IMR-90 (cell line): Measurements from ENCODE around the gene MOB4. TPM values are rescaled to one million over a fixed set of nuclear protein-coding genes. Genes with fewer than 3 reads are reported as not detected.

Source experiments
- ATAC-seq: fragments of 200-7000 bp; cut with Tn5 transposase; 2 replicates; pipeline ENCODE4 v1.9.1; 2020; ENCODE audit warnings: low read depth, mild to moderate bottlenecking, moderate library complexity
- BruUV-seq: library from RNA; stranded (reverse); fragments of 400-500 nt; replicated peaks from 2 replicates; lab custom pipeline; 2021; lab: Mats Ljungman, UMichigan
- CTCF ChIA-PET: fragments of 300-600 bp; formaldehyde crosslinking; extraction: SDS; loops from one replicate; lab custom pipeline; 2021; ENCODE audit warnings: antibody characterized with exemption; lab: Yijun Ruan, JAX
- POLR2A ChIA-PET: fragments of 300-600 bp; sonication (Branson Sonifier 250); formaldehyde crosslinking; loops from one replicate; lab custom pipeline; 2022; ENCODE audit warnings: antibody characterized with exemption; ENCODE audit not compliant: unreplicated experiment; lab: Charles Lee
- DNase-seq: peaks from one replicate; pipeline ENCODE4 v3.0.0; 2013
- H2AFZ ChIP-seq: replicated peaks from 2 replicates; pipeline ENCODE3; 2013; ENCODE audit warnings: low read length, mild to moderate bottlenecking; ENCODE audit not compliant: poor library complexity
- H2AK5ac ChIP-seq: 2 replicates; pipeline ENCODE4 v1.6.1; 2013; ENCODE audit warnings: low read depth, low read length, inconsistent platforms
- H2AK9ac ChIP-seq: replicated peaks from 2 replicates; pipeline ENCODE3; 2013; ENCODE audit warnings: mild to moderate bottlenecking, low read depth, low read length, moderate library complexity; ENCODE audit not compliant: poor library complexity
- H2BK120ac ChIP-seq: 2 replicates; pipeline ENCODE4 v1.6.1; 2013; ENCODE audit warnings: low read depth, low read length, inconsistent platforms
- H2BK15ac ChIP-seq: 3 replicates; pipeline ENCODE4 v1.6.1; 2013; ENCODE audit warnings: low read depth, low read length, inconsistent platforms
- H2BK20ac ChIP-seq: 2 replicates; pipeline ENCODE4 v1.6.1; 2013; ENCODE audit warnings: low read depth, mild to moderate bottlenecking, inconsistent platforms, low read length, moderate library complexity
- H2BK5ac ChIP-seq: 2 replicates; pipeline ENCODE4 v1.6.1; 2013; ENCODE audit warnings: mild to moderate bottlenecking, low read depth, low read length, inconsistent platforms; ENCODE audit not compliant: poor library complexity, severe bottlenecking
- H3K14ac ChIP-seq: replicated peaks from 2 replicates; pipeline ENCODE4 v1.6.1; 2013; ENCODE audit warnings: low read depth, low read length, inconsistent platforms
- H3K18ac ChIP-seq: 2 replicates; pipeline ENCODE4 v1.6.1; 2013; ENCODE audit warnings: low read depth, low read length, control low read depth
- H3K23ac ChIP-seq: 2 replicates; pipeline ENCODE4 v1.6.1; 2013; ENCODE audit warnings: low read depth, low read length, inconsistent platforms
- H3K27ac ChIP-seq: 2 replicates; pipeline ENCODE4 v1.5.1; 2013; ENCODE audit warnings: mild to moderate bottlenecking, control low read depth, low read length; ENCODE audit not compliant: insufficient read depth
- H3K27me3 ChIP-seq: 2 replicates; pipeline ENCODE4 v1.6.1; 2013; ENCODE audit warnings: low read length; ENCODE audit not compliant: control insufficient read depth, insufficient read depth
- H3K36me3 ChIP-seq: 2 replicates; pipeline ENCODE4 v1.6.1; 2013; ENCODE audit warnings: low read length, mixed read lengths; ENCODE audit not compliant: control insufficient read depth, insufficient read depth
- H3K4ac ChIP-seq: 2 replicates; pipeline ENCODE4 v1.6.1; 2013; ENCODE audit warnings: low read depth, low read length, inconsistent platforms
- H3K4me1 ChIP-seq: 2 replicates; pipeline ENCODE4 v1.6.1; 2013; ENCODE audit warnings: low read length, mixed read lengths; ENCODE audit not compliant: control insufficient read depth, insufficient read depth
- H3K4me2 ChIP-seq: 2 replicates; pipeline ENCODE4 v1.6.1; 2013; ENCODE audit warnings: low read depth, mild to moderate bottlenecking, control low read depth, low read length, moderate library complexity
- H3K4me3 ChIP-seq: 2 replicates; pipeline ENCODE4 v1.5.1; 2013; ENCODE audit warnings: low read depth, mild to moderate bottlenecking, control low read depth, low read length, moderate library complexity; ENCODE audit not compliant: insufficient read depth
- H3K56ac ChIP-seq: 2 replicates; pipeline ENCODE4 v1.6.1; 2013; ENCODE audit warnings: low read length, inconsistent platforms; ENCODE audit not compliant: insufficient read depth; ENCODE audit errors: extremely low read depth
- H3K79me1 ChIP-seq, 2 experiments: 2 replicates each; pipeline ENCODE4 v1.6.1; 2013; ENCODE audit warnings: low read length in 2 of 2, inconsistent platforms in 1 of 2, low read depth in 1 of 2
- H3K9ac ChIP-seq: 2 replicates; pipeline ENCODE4 v1.6.1; 2013; ENCODE audit warnings: low read depth, low read length, control low read depth
- H3K9me1 ChIP-seq: 2 replicates; pipeline ENCODE4 v1.6.1; 2013; ENCODE audit warnings: low read length, inconsistent platforms; ENCODE audit not compliant: insufficient read depth
- H3K9me3 ChIP-seq: 2 replicates; pipeline ENCODE4 v1.6.1; 2013; ENCODE audit warnings: low read length; ENCODE audit not compliant: control insufficient read depth, insufficient read depth
- H4K20me1 ChIP-seq: 2 replicates; pipeline ENCODE4 v1.6.1; 2013; ENCODE audit warnings: low read length, inconsistent platforms; ENCODE audit not compliant: insufficient read depth
- H4K5ac ChIP-seq: 2 replicates; pipeline ENCODE4 v1.6.1; 2013; ENCODE audit warnings: mild to moderate bottlenecking, low read depth, low read length, control low read depth
- H4K8ac ChIP-seq, 2 experiments: 2 replicates each; pipeline ENCODE4 v1.6.1; 2013; ENCODE audit warnings: low read depth in 2 of 2, low read length in 2 of 2, control low read depth in 1 of 2, inconsistent platforms in 1 of 2
- H4K91ac ChIP-seq: 2 replicates; pipeline ENCODE4 v1.6.1; 2013; ENCODE audit warnings: low read depth, low read length, inconsistent platforms; ENCODE audit not compliant: insufficient read depth
- BHLHE40 ChIP-seq: fragments of 150-350 bp; IDR thresholded peaks from 2 replicates; pipeline ENCODE4 v1.6.1; 2016; ENCODE audit warnings: mild to moderate bottlenecking, low read depth, low read length
- MAZ ChIP-seq: IDR thresholded peaks from 2 replicates; pipeline ENCODE4 v1.6.1; 2012; ENCODE audit warnings: low read depth, mild to moderate bottlenecking, low read length, improper control_type of control experiment, moderate library complexity, borderline replicate concordance
- NFE2L2 ChIP-seq: fragments of 150-350 bp; IDR thresholded peaks from 2 replicates; pipeline ENCODE4 v1.6.1; 2016; ENCODE audit warnings: low read depth, mild to moderate bottlenecking, low read length
- RCOR1 ChIP-seq: IDR thresholded peaks from 2 replicates; pipeline ENCODE4 v1.6.1; 2012; ENCODE audit warnings: mild to moderate bottlenecking, low read length, improper control_type of control experiment; ENCODE audit not compliant: insufficient replicate concordance
- SMC3 ChIP-seq: fragments of 150-350 bp; IDR thresholded peaks from 2 replicates; pipeline ENCODE4 v1.6.1; 2016; ENCODE audit warnings: low read depth, mild to moderate bottlenecking, antibody characterized with exemption, low read length, moderate library complexity
- WGBS, 2 experiments: methylation state at CpG; one replicate each; pipeline versions ENCODE4 v1.1.5 to v1.1.7; 2013; ENCODE audit warnings: missing lambda C conversion rate in 2 of 2; ENCODE audit not compliant: insufficient read length in 1 of 2; ENCODE audit errors: extremely low coverage in 2 of 2; 5-methylcytosine and 5-hydroxymethylcytosine counted together
- dilution Hi-C: fragments of 300-500 bp; cut with HindIII; formaldehyde crosslinking; loops from one replicate; pipeline ENCODE4 v1.14.3; 2018; ENCODE audit warnings: low sequenced_read_pairs; ENCODE audit not compliant: unreplicated experiment
- in situ Hi-C: fragments of 300-500 bp; cut with MboI; formaldehyde crosslinking; loops from 3 replicates; pipeline ENCODE4 v1.14.3; 2019; ENCODE audit warnings: low sequenced_read_pairs, inconsistent platforms, mixed read lengths
- intact Hi-C: fragments of 100-400 bp; cut with micrococcal nuclease; formaldehyde crosslinking; loops from 2 replicates; pipeline ENCODE4 v1.10.0; 2022
- polyA plus RNA-seq, 3 experiments: library from polyadenylated mRNA; depleted of rRNA; stranded (reverse); fragments of >200 nt; gene quantifications; 2 replicates each; pipeline ENCODE4 v1.2.3, GENCODE V29; 2012; ENCODE audit warnings: low replicate concordance in 1 of 3
- total RNA-seq: library from RNA; depleted of rRNA; stranded (reverse); fragments of >200 nt; gene quantifications from 2 replicates; pipeline ENCODE4 v1.2.3, GENCODE V29; 2012
- TF ChIP-seq, protein P1 (sequence below): fragments of 150-350 bp; IDR thresholded peaks from 2 replicates; pipeline ENCODE4 v1.6.1; 2017; ENCODE audit warnings: mild to moderate bottlenecking, antibody characterized with exemption, low read length, low read depth

Gene MOB4
- total and polyA plus RNA-seq, 2 of the 4 experiments (the other 2 are of a cell fraction) = 34.8 to 36.0 TPM

- TF ChIP-seq, protein P1, sequence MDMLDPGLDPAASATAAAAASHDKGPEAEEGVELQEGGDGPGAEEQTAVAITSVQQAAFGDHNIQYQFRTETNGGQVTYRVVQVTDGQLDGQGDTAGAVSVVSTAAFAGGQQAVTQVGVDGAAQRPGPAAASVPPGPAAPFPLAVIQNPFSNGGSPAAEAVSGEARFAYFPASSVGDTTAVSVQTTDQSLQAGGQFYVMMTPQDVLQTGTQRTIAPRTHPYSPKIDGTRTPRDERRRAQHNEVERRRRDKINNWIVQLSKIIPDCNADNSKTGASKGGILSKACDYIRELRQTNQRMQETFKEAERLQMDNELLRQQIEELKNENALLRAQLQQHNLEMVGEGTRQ = no peak
- TF ChIP-seq NFE2L2 = no peak
These were observed 19.2 kb upstream of the MOB4 start (continued) for GRCh38 chr2:197496695-197497094.

DNA sequence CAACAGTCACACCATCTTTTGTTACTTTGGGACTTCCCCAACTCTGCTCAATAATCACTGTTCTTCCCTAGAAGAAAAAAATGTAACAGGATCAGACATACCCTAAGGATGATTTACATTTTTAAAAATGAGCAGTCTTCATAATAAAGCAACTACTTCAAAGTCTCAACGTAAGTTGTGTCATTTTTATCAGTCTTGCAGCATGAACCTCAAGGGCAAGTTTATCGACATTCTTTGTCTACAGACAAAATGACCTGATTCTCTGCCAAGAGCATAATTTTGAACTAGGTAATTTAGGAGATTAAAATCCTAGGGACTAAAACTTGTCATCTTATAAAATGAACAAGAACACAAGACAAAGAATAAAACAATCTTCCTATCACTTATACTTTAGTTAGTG lies 18.5 kb upstream of the MOB4 start:
- H3K36me3 ChIP-seq = peaks cover 19% of the 10 kb centered on the region
- DNase-seq (no peak), ATAC-seq (no peak)
- no CpG with 5 or more reads among the region's 2 CpGs for WGBS, 2 experiments
- no peak overlapping the region for H4K5ac ChIP-seq
- no peak overlapping the region for H2AK5ac ChIP-seq
- no peaks in the 10 kb centered on the region for H3K9me3 ChIP-seq
- H4K8ac ChIP-seq = no peak overlapping the region
- 0 out of 2 replicates have a peak, but pooled peaks cover 1% of the 10 kb centered on the region for H3K4me1 ChIP-seq
- no peak overlapping the region for H2BK20ac ChIP-seq
- no peak overlapping the region for H3K14ac ChIP-seq
- TF ChIP-seq BHLHE40 (no peak), SMC3 (no peak), RCOR1 (no peak), MAZ (no peak)
- H3K79me1 ChIP-seq = peaks cover 22 to 41% of the 10 kb centered on the region in 2 experiments
- no peaks in the 10 kb centered on the region for H3K27me3 ChIP-seq
- H2AK9ac ChIP-seq = no peak overlapping the region
- 0 out of 2 replicates have a peak, but pooled peaks cover 3% of the 10 kb centered on the region for H3K9me1 ChIP-seq
- H3K27ac ChIP-seq = no peak overlapping the region
- no peak overlapping the region for H2BK120ac ChIP-seq
- H2AFZ ChIP-seq = no peak overlapping the region
- in situ Hi-C loops (loop anchor here (5.0 kb wide), 1 partner anchor 80 kb away; no protein-coding TSS in a partner anchor), intact Hi-C loops (loop anchor here (5.0 kb wide), 1 partner anchor 40 kb away; no protein-coding TSS in a partner anchor), dilution Hi-C loops (no loop called here)
- POLR2A ChIA-PET = no interaction called here
- H3K4ac ChIP-seq = no peak overlapping the region
- no peak overlapping the region for H3K18ac ChIP-seq
- H3K4me3 ChIP-seq = no peak overlapping the region
- no peak overlapping the region for H4K91ac ChIP-seq
- peak overlapping the region; percentile 98; the same call in 1 of the 2 replicates for H3K4me2 ChIP-seq
- BruUV-seq = no TSS peak
- no peak overlapping the region for H2BK5ac ChIP-seq
- H2BK15ac ChIP-seq = no peak overlapping the region
- CTCF ChIA-PET = no interaction called here
- H3K23ac ChIP-seq = no peak overlapping the region
- peaks cover 40% of the 10 kb centered on the region for H4K20me1 ChIP-seq
- H3K9ac ChIP-seq = no peak overlapping the region
- no peak overlapping the region for H3K56ac ChIP-seq
